T47D (cell line): ENCODE data around the gene MBIP.
A peak's percentile ranks its signal among the peaks of the same experiment; 100 is the strongest.

ENCODE experiments used
- DNase-seq, 2 experiments: peaks; one replicate each; pipeline versions ENCODE4 v3.0.0 to v3.0.0-alpha.2; 2011 to 2012; ENCODE audit warnings: low read depth in 1 of 2, low spot score in 1 of 2
- JUND ChIP-seq: IDR thresholded peaks from 2 replicates; pipeline ENCODE4 v1.6.1; 2012; ENCODE audit warnings: low read depth
- in situ Hi-C: cut with HindIII; loops from 2 replicates; pipeline ENCODE4 v1.10.0; 2016; ENCODE audit warnings: low sequenced_read_pairs, low pct_unique_long_range_greater_than_20kb

MBIP gene

GRCh38 chr14:36271939-36272907, 48.2 kb downstream of the MBIP start:
- in situ Hi-C loops = no loop called here
- TF ChIP-seq JUND = no peak
- DNase-seq = no peak

DNA sequence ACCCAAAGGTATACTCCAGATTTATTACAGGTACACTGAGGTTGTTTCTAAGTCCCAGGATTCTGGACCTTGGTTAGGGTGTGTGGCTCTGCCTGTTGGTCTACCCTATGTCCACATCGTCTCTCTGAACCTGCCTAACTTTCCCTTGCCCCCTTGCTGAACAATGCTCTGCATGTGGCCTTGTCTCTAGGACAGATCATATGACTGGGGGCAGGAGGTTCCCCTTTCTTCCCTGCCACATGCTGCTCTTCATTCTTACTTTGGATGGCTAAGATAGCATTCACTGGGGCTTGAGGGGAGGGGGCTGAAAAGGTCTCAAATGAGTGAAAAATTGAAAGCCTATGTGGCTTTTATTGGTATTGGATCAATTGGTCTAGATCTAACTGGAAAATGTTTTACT, 49.2 kb downstream of the MBIP start:
- no peak for DNase-seq
- in situ Hi-C loops = no loop called here
- no peak for TF ChIP-seq JUND

- in situ Hi-C loops = no loop called here
- no peak for TF ChIP-seq JUND
- DNase-seq = no peak
Observed at GRCh38 chr14:36270191-36270590, 50.2 kb downstream of the MBIP start.

GRCh38 chr14:36268121-36268520, 52.3 kb downstream of the MBIP start:
- no peak for TF ChIP-seq JUND
- in situ Hi-C loops = no loop called here
- no peak for DNase-seq

DNA sequence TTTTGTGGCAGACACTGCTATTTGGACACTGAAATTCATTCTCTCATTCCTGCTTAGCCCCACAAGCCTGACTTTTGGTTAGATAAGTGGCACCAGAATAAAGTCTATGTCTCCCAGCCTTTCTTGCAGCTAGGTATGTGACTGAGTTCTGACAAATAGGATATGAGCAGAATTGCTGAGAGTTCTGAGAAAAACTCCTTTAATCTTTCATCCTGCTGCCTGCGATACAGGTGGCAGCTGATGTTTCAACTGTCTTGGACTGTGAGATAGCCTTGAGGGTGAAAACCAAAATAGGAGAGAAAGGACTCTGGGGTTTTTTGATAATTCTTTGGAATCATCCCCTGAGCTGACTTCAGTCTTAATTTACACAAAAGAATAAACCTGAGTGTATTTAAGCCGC, 55.8 kb downstream of the MBIP start:
- TF ChIP-seq JUND = no peak
- in situ Hi-C loops = no loop called here
- DNase-seq = no peak

- no peak for TF ChIP-seq JUND
- DNase-seq = no peak
- in situ Hi-C loops = no loop called here
Observed at GRCh38 chr14:36264107-36264506, 56.3 kb downstream of the MBIP start.

GRCh38 chr14:36260970-36261640, 59.3 kb downstream of the MBIP start:
- no peak for TF ChIP-seq JUND
- in situ Hi-C loops = no loop called here
- DNase-seq = no peak

GRCh38 chr14:36258241-36258640, 62.2 kb downstream of the MBIP start:
- no peak for TF ChIP-seq JUND
- DNase-seq = no peak
- in situ Hi-C loops = no loop called here

DNA sequence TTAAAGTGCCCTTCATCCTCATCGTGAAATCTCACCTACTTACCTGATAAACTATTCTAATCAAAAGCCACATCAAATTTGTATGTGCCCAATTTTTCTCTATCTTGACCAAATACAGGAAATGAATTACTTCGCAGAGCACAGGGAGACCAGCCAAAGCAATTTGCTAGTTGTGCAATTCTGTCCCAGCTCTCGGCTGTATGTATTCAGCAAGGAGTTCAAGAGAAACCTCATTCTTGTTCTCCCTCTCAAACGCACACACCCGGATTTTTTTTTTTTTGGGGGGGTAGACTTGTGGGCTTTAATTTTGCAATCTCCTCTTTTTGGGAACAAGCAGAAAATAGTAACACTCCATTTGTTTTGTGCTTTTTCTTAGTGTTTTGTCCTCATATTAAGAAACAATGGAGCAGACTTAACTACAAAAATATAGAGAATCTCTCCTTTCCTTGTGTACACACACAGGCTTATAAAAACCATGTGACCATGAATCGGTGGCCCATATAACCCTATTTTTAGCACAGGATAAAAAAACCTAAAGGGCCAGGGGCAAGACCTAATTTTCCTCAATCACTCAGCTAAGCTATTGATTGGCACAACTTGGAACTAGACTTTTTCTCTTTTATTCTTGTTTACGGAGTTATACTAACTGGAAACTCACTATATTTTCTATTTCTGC, 64.2 kb downstream of the MBIP start:
- in situ Hi-C loops = no loop called here
- no peak for DNase-seq
- TF ChIP-seq JUND = no peak

GRCh38 chr14:36254020-36254624, 66.3 kb downstream of the MBIP start:
- peak in 1 of 2 experiments; percentile 36 for DNase-seq
- in situ Hi-C loops = no loop called here
- no peak for TF ChIP-seq JUND
